ENCODE data around the gene GMNN.
A peak's percentile ranks its signal among the peaks of the same experiment; 100 is the strongest.

Gene GMNN

GRCh38 chr6:24778878-24779277, 4.1 kb downstream of the GMNN start:
- TF ChIP-seq CTCF (IDR thresholded peaks at IDR 0.05; ENCODE audit: low read depth, low read length) (no peak), MYC (IDR thresholded peaks at IDR 0.05; ENCODE audit: low read depth, low read length) (no peak), POLR2A (IDR thresholded peaks at IDR 0.05; ENCODE audit: extremely low read depth, insufficient read length) (no peak), MAX (IDR thresholded peaks at IDR 0.05; ENCODE audit: low read depth, low read length) (no peak)
- no peak for DNase-seq (ENCODE audit: low read depth)
- peak overlapping the region; percentile 98 for H3K4me3 ChIP-seq (ENCODE audit: low read depth, low read length)

GRCh38 chr6:24779416-24780016, 4.8 kb downstream of the GMNN start:
- TF ChIP-seq MYC (IDR thresholded peaks at IDR 0.05; ENCODE audit: low read depth, low read length) (no peak), CTCF (IDR thresholded peaks at IDR 0.05; ENCODE audit: low read depth, low read length) (no peak)
- no peak for DNase-seq (ENCODE audit: low read depth)
- H3K4me3 ChIP-seq (ENCODE audit: low read depth, low read length): peak overlapping the region; percentile 98

GRCh38 chr6:24780206-24780605, 5.5 kb downstream of the GMNN start:
- DNase-seq (ENCODE audit: low read depth): no peak
- TF ChIP-seq MYC (IDR thresholded peaks at IDR 0.05; ENCODE audit: low read depth, low read length) (no peak), MAX (IDR thresholded peaks at IDR 0.05; ENCODE audit: low read depth, low read length) (no peak), CTCF (IDR thresholded peaks at IDR 0.05; ENCODE audit: low read depth, low read length) (no peak)
- peak overlapping the region; percentile 98 for H3K4me3 ChIP-seq (ENCODE audit: low read depth, low read length)

DNA sequence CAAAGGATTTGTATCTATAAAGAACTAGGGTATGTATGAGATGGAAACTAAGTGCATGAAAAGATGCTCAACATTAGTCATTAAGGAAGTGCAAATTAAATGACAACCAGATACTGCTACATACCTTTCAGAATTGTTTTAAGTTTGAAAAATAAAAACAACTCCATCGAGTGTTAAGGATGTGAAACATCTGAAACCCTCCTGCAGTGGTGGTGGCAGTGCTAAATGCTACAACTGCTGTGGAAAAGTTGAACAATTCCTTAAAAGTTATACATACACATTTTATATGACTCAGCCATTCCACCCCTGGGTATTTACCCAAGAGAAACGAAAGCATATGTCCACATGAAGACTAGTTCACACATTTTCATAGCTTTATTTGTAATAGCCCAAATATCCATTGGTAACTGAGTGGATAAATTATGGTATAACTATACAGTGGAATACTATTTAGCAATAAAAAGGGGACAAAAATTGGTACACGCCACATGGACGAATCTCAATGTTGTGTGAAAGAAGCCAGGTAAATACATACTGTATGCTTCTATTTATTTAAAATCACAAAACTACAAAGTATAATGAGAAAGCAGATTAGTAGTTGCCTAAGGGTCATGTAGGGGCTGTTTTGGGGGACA, 13.4 kb downstream of the GMNN start:
- DNase-seq (ENCODE audit: low read depth): no peak
- TF ChIP-seq MYC (IDR thresholded peaks at IDR 0.05; ENCODE audit: low read depth, low read length): no peak
- no peak for TF ChIP-seq POLR2A (IDR thresholded peaks at IDR 0.05; ENCODE audit: extremely low read depth, insufficient read length)
- TF ChIP-seq CTCF (IDR thresholded peaks at IDR 0.05; ENCODE audit: low read depth, low read length): no peak
- TF ChIP-seq MAX (IDR thresholded peaks at IDR 0.05; ENCODE audit: low read depth, low read length): no peak
- H3K4me3 ChIP-seq (ENCODE audit: low read depth, low read length): no peak overlapping the region

DNA sequence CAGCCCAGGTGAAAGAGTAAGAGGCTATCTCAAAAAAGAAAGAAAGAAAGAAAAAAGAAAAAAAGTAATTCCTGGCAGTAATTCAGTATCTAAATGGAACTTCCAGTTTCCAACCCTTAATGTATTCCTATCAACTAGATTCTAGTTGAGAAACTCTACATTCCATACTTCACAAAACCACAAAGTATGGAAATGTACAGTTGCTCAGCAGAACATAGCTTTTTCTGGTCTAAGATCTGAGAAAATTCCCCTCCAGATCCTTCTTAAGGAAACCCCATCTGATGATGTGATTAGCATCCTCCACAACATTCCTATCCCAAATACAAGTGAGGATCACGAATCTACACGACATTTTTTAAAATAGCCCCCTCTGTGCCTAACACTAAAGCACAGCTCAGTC, 20.4 kb downstream of the GMNN start:
- TF ChIP-seq CTCF (IDR thresholded peaks at IDR 0.05; ENCODE audit: low read depth, low read length): no peak
- no peak for TF ChIP-seq MAX (IDR thresholded peaks at IDR 0.05; ENCODE audit: low read depth, low read length)
- no peak for TF ChIP-seq POLR2A (IDR thresholded peaks at IDR 0.05; ENCODE audit: extremely low read depth, insufficient read length)
- TF ChIP-seq MYC (IDR thresholded peaks at IDR 0.05; ENCODE audit: low read depth, low read length): no peak
- no peak overlapping the region for H3K4me3 ChIP-seq (ENCODE audit: low read depth, low read length)
- DNase-seq (ENCODE audit: low read depth): no peak
